K562 (cell line): ENCODE results near the gene SPOCK3. TPM values are rescaled to one million over a fixed set of nuclear protein-coding genes. Genes with fewer than 3 reads are reported as not detected.

ENCODE experiments used
- ATAC-seq: fragments of 200-7000 bp; cut with Tn5 transposase; 3 replicates; pipeline ENCODE4 v1.9.1; 2020; ENCODE audit warnings: moderate library complexity
- BruUV-seq: library from RNA; stranded (reverse); fragments of 400-500 nt; replicated peaks from 2 replicates; lab custom pipeline; 2021; lab: Mats Ljungman, UMichigan
- CTCF ChIA-PET: fragments of 300-600 bp; formaldehyde crosslinking; extraction: SDS; loops from one replicate; lab custom pipeline; 2021; ENCODE audit warnings: low intra/inter-chr PET ratio; lab: Yijun Ruan, JAX
- POLR2A ChIA-PET: fragments of 300-600, 350-650 bp; sonication (Branson Sonifier 250); formaldehyde crosslinking; extraction: SDS; loops from one replicate; lab custom pipeline; 2021; ENCODE audit warnings: antibody characterized with exemption, inconsistent platforms; lab: Yijun Ruan, JAX
- DNase-seq, 4 experiments: peaks; one replicate each; pipeline versions ENCODE4 v3.0.0 to v3.0.0-alpha.2; 2011 to 2018; ENCODE audit warnings: low spot score in 3 of 4, mixed read lengths in 3 of 4; ENCODE audit errors: extremely low read depth in 1 of 4
- FAIRE-seq: peaks from 2 replicates; lab custom pipeline; 2011; peaks lifted over from hg19 to GRCh38; lab: Jason Lieb, UNC
- H2AFZ ChIP-seq: 2 replicates; pipeline ENCODE4 v1.6.0; 2011; ENCODE audit warnings: low read depth, low read length, control low read depth, inconsistent platforms
- H3K27ac ChIP-seq: fragments of 200-600 bp; 3 replicates; pipeline ENCODE4 v1.8.0; 2011; ENCODE audit warnings: low read depth, mild to moderate bottlenecking, control low read depth, inconsistent platforms, low read length, moderate library complexity, mixed read lengths; ENCODE audit errors: extremely low read depth
- H3K27me3 ChIP-seq, 2 experiments: fragments of 300-600 bp in 1 of 2; 2 replicates in 1 of 2; 3 replicates in 1 of 2; pipeline versions ENCODE4 v1.6.0 to v1.8.0; 2011; ENCODE audit warnings: inconsistent platforms in 2 of 2, low read length in 2 of 2, mild to moderate bottlenecking in 1 of 2, mixed read lengths in 1 of 2, moderate library complexity in 1 of 2; ENCODE audit not compliant: control insufficient read depth in 2 of 2, insufficient read depth in 2 of 2
- H3K36me3 ChIP-seq: fragments of 300-600 bp; 3 replicates; pipeline ENCODE4 v1.8.0; 2011; ENCODE audit warnings: mild to moderate bottlenecking, low read length, inconsistent platforms; ENCODE audit not compliant: control insufficient read depth, insufficient read depth
- H3K4me1 ChIP-seq, 2 experiments: fragments of 200-600 bp in 1 of 2; replicated peaks in 1 of 2; 2 replicates in 1 of 2; 3 replicates in 1 of 2; pipeline versions ENCODE4 v1.5.1 to v1.8.0; 2011; ENCODE audit warnings: inconsistent platforms in 2 of 2, low read length in 2 of 2, mild to moderate bottlenecking in 1 of 2, mixed read lengths in 1 of 2, moderate library complexity in 1 of 2; ENCODE audit not compliant: control insufficient read depth in 2 of 2, insufficient read depth in 2 of 2
- H3K4me2 ChIP-seq: 2 replicates; pipeline ENCODE4 v1.6.1; 2011; ENCODE audit warnings: low read length, control low read depth, inconsistent platforms, mixed read lengths; ENCODE audit not compliant: insufficient read depth
- H3K4me3 ChIP-seq: fragments of 200-600 bp; sonication (generic), shearing (Covaris generic); 2 replicates; pipeline ENCODE4 v1.5.1; 2016; ENCODE audit warnings: control low read depth, inconsistent platforms
- H3K79me2 ChIP-seq: fragments of 200-600 bp; 3 replicates; pipeline ENCODE4 v1.8.0; 2011; ENCODE audit warnings: low read length, inconsistent platforms; ENCODE audit not compliant: control insufficient read depth, insufficient read depth
- H3K9ac ChIP-seq, 2 experiments: 2 replicates each; pipeline versions ENCODE4 v1.6.0 to v1.6.1; 2011; ENCODE audit warnings: low read depth in 2 of 2, low read length in 2 of 2, control low read depth in 1 of 2, inconsistent platforms in 1 of 2, mild to moderate bottlenecking in 1 of 2, mixed read lengths in 1 of 2; ENCODE audit not compliant: insufficient read depth in 1 of 2
- H3K9me1 ChIP-seq: one replicate; pipeline ENCODE4 v1.6.0; 2011; ENCODE audit warnings: inconsistent platforms, mild to moderate bottlenecking, low read length, moderate library complexity; ENCODE audit not compliant: control insufficient read depth, insufficient read depth
- H3K9me3 ChIP-seq: replicated peaks from 2 replicates; pipeline ENCODE4 v1.5.1; 2011; ENCODE audit warnings: low read depth, low read length, inconsistent platforms; ENCODE audit not compliant: control insufficient read depth, insufficient read depth
- H4K20me1 ChIP-seq: replicated peaks from 2 replicates; pipeline ENCODE4 v1.6.1; 2011; ENCODE audit warnings: low read length, inconsistent platforms, mixed read lengths; ENCODE audit not compliant: control insufficient read depth, insufficient read depth
- CBFA2T2 ChIP-seq: fragments of 450-650 bp; conservative IDR thresholded peaks from 2 replicates; pipeline ENCODE4 v1.6.1; 2017; ENCODE audit warnings: mild to moderate bottlenecking
- CBX8 ChIP-seq: fragments of 200-600 bp; sonication (generic); IDR thresholded peaks from 2 replicates; pipeline ENCODE4 v1.6.1; 2012; ENCODE audit warnings: borderline replicate concordance, mixed run types, low read depth, mild to moderate bottlenecking, moderate library complexity, mixed read lengths, low read length, control low read depth, inconsistent platforms; ENCODE audit not compliant: poor library complexity, severe bottlenecking; ENCODE audit errors: extremely low read depth
- ELF4 ChIP-seq: fragments of 450-650 bp; formaldehyde crosslinking; IDR thresholded peaks from 2 replicates; pipeline ENCODE4 v1.4.0; 2022; ENCODE audit warnings: missing genetic modification characterization
- FOXJ2 ChIP-seq: fragments of 200-800 bp; sonication (Bioruptor generic); IDR thresholded peaks from 2 replicates; pipeline ENCODE4 v1.6.1; 2016; ENCODE audit warnings: missing genetic modification characterization, missing compliant biosample characterization
- HOMEZ ChIP-seq: fragments of 250-450 bp; sonication (Bioruptor Pico); IDR thresholded peaks from 2 replicates; pipeline ENCODE4 v1.4.0; 2020; ENCODE audit warnings: mild to moderate bottlenecking, moderate library complexity
- ILF3 ChIP-seq: fragments of 450-650 bp; IDR thresholded peaks from 2 replicates; pipeline ENCODE4 v1.6.1; 2018; ENCODE audit warnings: antibody characterized with exemption, mild to moderate bottlenecking, moderate library complexity, borderline replicate concordance
- MCM7 ChIP-seq, 2 experiments: fragments of 450-650 bp; IDR thresholded peaks; 2 replicates each; pipeline ENCODE4 v1.6.1; 2016 to 2018
- RBM14 ChIP-seq: fragments of 200-400 bp; formaldehyde crosslinking; IDR thresholded peaks from 2 replicates; pipeline ENCODE4 v1.6.1; 2018; ENCODE audit warnings: low read depth, mild to moderate bottlenecking, low read length, moderate library complexity, borderline replicate concordance; ENCODE audit not compliant: insufficient read depth
- RBM15 ChIP-seq: fragments of 200-400 bp; formaldehyde crosslinking; IDR thresholded peaks from 2 replicates; pipeline ENCODE4 v1.6.1; 2018; ENCODE audit warnings: mild to moderate bottlenecking, low read length, moderate library complexity; ENCODE audit not compliant: insufficient read depth
- RBM25 ChIP-seq: fragments of 200-400 bp; formaldehyde crosslinking; IDR thresholded peaks from 2 replicates; pipeline ENCODE4 v1.6.1; 2018; ENCODE audit warnings: low read length, low read depth, moderate library complexity; ENCODE audit not compliant: severe bottlenecking
- SMAD1 ChIP-seq: fragments of 150-350 bp; IDR thresholded peaks from 2 replicates; pipeline ENCODE4 v1.6.1; 2014; ENCODE audit warnings: low read length, low read depth; ENCODE audit not compliant: partially characterized antibody
- ZBTB2 ChIP-seq: fragments of 450-650 bp; IDR thresholded peaks from 2 replicates; pipeline ENCODE4 v1.6.1; 2016; ENCODE audit warnings: antibody characterized with exemption
- ZC3H11A ChIP-seq: IDR thresholded peaks from 2 replicates; pipeline ENCODE4 v1.6.1; 2012; ENCODE audit warnings: low read depth, low read length, improper control_type of control experiment
- ZNF239 ChIP-seq: fragments of 250-450 bp; sonication (Bioruptor Pico); IDR thresholded peaks from 2 replicates; pipeline ENCODE4 v1.4.0; 2020; ENCODE audit warnings: mild to moderate bottlenecking
- ZNF3 ChIP-seq: fragments of 250-450 bp; sonication (Bioruptor Pico); IDR thresholded peaks from 2 replicates; pipeline ENCODE4 v1.5.0; 2021; ENCODE audit warnings: mild to moderate bottlenecking, moderate library complexity
- WGBS: fragments of 100-300 bp; shearing (Covaris generic); methylation state at CpG from one replicate; pipeline ENCODE4 v1.1.6; 2016; ENCODE audit warnings: low coverage, mixed read lengths; ENCODE audit not compliant: insufficient coverage; ENCODE audit errors: missing lambda C conversion rate; 5-methylcytosine and 5-hydroxymethylcytosine counted together
- in situ Hi-C: fragments of 300-500 bp; cut with MboI; formaldehyde crosslinking; loops from 4 replicates; pipeline ENCODE4 v1.15.0; 2018; ENCODE audit warnings: inconsistent platforms, mixed read lengths
- intact Hi-C: fragments of 100-400 bp; cut with micrococcal nuclease; formaldehyde crosslinking; loops from 2 replicates; pipeline ENCODE4 v1.14.2; 2022
- polyA plus RNA-seq, 8 experiments: library from polyadenylated mRNA; depleted of rRNA in 4 of 8; stranded (reverse) in 5 of 8; unstranded in 3 of 8; fragments of >200 nt; fragmentation: Nextera tagmentation in 2 of 8; fragmentation: Illumina TruSeq in 1 of 8; extraction: Ambion mirVana in 2 of 8; extraction: Trizol in 1 of 8; gene quantifications; 2 replicates each; pipeline versions ENCODE4 v1.2.1 to v1.2.3, GENCODE V29; 2011 to 2014; ENCODE audit warnings: inconsistent platforms in 1 of 8, missing spikeins in 1 of 8
- total RNA-seq, 7 experiments: library from RNA; depleted of rRNA in 6 of 7; stranded (reverse); fragments of >200 nt in 6 of 7; fragmentation: Illumina TruSeq in 2 of 7; extraction: Trizol in 2 of 7; gene quantifications; 2 replicates each; pipeline versions ENCODE4 v1.2.1 to v1.2.3, GENCODE V29; 2011 to 2021; ENCODE audit warnings: low replicate concordance in 1 of 7

The SPOCK3 gene
- total and polyA plus RNA-seq, 9 of the 15 experiments (the other 6 are each of a cell fraction or from before 2014, with no cell fraction given): not detected

- 0% methylated on average over 5 of the region's 5 CpGs for WGBS
- Histone ChIP-seq H3K9ac (no peak overlapping the region), H3K9me3 (0 out of 2 replicates have a peak, but pooled peaks cover 2% of the 10 kb centered on the region), H3K79me2 (no peaks in the 10 kb centered on the region), H3K4me3 (no peak overlapping the region), H3K36me3 (no peaks in the 10 kb centered on the region), H3K4me1 (no peaks in the 10 kb centered on the region), H3K4me2 (no peak overlapping the region), H4K20me1 (no peaks in the 10 kb centered on the region)
- in situ Hi-C loops (no loop called here), intact Hi-C loops (no loop called here)
- no peak for FAIRE-seq
- ChIA-PET CTCF (no interaction called here), POLR2A (no interaction called here)
- DNase-seq: no peak
- ATAC-seq: no peak
- TF ChIP-seq ZC3H11A (no peak), ZNF3 (CRISPR knock-in tag) (no peak), CBX8 (no peak), RBM15 (no peak), RBM25 (no peak), RBM14 (no peak), FOXJ2 (tag) (no peak), ZNF239 (CRISPR knock-in tag) (no peak), SMAD1 (no peak), MCM7 (IDR thresholded peaks at IDR 0.05) (no peak), ELF4 (CRISPR knock-in tag) (no peak), ZBTB2 (no peak), CBFA2T2 (no peak), ILF3 (no peak), HOMEZ (CRISPR knock-in tag) (no peak)
- TF ChIP-seq, all 486 proteins: peak for 0
- Histone ChIP-seq H2AFZ (no peak overlapping the region), H3K9me1 (no peaks in the 10 kb centered on the region), H3K27me3 (no peaks in the 10 kb centered on the region), H3K27ac (no peak overlapping the region)
- no TSS peak for BruUV-seq
Measured at GRCh38 chr4:167102475-167102874, 131.8 kb downstream of the SPOCK3 start.
